Measurements from ENCODE around the gene ABCF1. TPM values are rescaled to one million over a fixed set of nuclear protein-coding genes. Genes with fewer than 3 reads are reported as not detected.

ABCF1 gene
- total RNA-seq, 4 donors from 2014 or later: 22.3 to 34.7 (median 34.4) TPM

DNA sequence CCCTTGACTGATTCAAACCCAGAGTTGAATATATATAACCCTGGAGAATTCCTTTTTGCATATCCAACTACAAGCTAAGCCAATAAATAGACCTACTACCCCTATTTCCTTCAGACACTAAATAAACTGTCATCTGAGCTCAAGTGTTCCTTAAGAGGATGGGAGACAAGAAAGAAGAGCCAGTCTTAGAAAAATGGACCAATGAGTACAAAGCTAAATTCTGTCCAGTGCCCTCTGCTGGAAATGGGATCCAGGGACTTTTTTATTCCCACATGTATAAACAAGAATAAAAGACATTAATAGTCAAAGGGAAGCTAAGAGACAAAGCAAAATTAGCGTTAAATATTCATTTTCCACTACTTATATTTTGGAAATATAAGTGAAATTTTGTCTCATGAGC lies 41.0 kb downstream of the ABCF1 start:
- TF ChIP-seq, protein P1, sequence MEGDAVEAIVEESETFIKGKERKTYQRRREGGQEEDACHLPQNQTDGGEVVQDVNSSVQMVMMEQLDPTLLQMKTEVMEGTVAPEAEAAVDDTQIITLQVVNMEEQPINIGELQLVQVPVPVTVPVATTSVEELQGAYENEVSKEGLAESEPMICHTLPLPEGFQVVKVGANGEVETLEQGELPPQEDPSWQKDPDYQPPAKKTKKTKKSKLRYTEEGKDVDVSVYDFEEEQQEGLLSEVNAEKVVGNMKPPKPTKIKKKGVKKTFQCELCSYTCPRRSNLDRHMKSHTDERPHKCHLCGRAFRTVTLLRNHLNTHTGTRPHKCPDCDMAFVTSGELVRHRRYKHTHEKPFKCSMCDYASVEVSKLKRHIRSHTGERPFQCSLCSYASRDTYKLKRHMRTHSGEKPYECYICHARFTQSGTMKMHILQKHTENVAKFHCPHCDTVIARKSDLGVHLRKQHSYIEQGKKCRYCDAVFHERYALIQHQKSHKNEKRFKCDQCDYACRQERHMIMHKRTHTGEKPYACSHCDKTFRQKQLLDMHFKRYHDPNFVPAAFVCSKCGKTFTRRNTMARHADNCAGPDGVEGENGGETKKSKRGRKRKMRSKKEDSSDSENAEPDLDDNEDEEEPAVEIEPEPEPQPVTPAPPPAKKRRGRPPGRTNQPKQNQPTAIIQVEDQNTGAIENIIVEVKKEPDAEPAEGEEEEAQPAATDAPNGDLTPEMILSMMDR (IDR thresholded peaks at IDR 0.05; ENCODE audit: low read depth): no peak

DNA sequence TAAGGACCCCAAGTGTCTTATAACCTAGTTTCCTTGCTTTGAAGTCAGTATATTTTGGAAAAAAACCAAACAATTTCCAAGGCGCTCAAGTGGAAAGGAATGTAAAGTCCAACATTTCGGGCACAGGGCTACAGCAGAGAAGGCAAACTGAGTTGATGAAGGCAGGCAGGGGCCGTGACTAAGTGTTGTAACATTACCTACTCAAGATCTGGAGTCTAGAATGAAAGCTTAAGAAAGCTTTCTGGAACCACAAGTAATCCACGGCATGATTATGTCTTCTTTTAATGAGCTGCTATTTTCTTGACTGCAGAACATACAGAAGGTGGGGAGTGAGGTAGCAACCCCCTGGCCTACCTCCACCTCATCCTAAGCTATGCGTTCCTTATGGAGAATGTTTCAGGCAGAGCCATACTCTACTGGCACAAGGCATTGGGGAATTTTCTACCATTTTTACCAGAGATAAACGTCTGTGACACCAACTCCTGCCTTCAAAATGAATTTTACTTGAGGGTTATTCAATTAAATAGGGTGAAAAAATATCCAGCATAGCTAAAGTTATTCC lies 41.5 kb downstream of the ABCF1 start:
- TF ChIP-seq, protein P1 (IDR thresholded peaks at IDR 0.05; ENCODE audit: low read depth): no peak

DNA sequence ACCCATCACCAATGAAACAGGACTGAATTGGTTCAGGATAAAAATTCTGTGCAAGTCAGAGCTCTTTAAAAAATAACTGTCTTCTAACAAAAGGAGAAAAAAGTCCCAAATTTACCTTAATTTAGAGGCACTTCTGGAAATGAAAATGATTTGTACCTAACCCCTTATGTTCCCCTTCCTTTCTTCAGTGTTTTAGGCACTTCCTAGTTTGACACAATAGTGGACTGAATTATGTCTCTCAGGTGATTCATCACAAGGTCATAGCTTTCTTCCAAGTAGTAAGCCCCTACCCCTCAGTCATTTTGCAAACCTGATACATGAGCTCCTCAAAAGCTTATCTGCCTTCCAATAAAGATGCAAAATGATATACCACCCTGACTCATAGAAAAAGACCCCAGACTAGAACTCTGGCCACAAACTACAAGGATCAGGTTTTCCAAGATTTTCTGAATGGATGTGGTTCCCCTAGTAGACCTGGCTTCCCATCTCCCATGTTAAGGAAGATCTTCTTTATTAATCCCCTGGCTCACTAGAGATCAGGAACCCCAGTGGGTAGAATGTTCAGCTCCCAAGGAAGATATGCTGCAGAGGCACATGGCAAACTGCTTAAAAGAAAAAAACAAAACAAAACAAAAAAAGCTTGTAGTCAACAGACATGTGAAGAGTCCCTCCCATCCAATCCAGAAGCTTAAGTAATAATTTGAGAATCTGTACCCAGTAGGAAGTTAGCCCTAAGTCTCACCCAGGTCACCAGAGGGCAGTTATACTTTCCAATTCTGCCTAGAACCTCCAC lies 42.2 kb downstream of the ABCF1 start:
- TF ChIP-seq, protein P1 (IDR thresholded peaks at IDR 0.05; ENCODE audit: low read depth): no peak

DNA sequence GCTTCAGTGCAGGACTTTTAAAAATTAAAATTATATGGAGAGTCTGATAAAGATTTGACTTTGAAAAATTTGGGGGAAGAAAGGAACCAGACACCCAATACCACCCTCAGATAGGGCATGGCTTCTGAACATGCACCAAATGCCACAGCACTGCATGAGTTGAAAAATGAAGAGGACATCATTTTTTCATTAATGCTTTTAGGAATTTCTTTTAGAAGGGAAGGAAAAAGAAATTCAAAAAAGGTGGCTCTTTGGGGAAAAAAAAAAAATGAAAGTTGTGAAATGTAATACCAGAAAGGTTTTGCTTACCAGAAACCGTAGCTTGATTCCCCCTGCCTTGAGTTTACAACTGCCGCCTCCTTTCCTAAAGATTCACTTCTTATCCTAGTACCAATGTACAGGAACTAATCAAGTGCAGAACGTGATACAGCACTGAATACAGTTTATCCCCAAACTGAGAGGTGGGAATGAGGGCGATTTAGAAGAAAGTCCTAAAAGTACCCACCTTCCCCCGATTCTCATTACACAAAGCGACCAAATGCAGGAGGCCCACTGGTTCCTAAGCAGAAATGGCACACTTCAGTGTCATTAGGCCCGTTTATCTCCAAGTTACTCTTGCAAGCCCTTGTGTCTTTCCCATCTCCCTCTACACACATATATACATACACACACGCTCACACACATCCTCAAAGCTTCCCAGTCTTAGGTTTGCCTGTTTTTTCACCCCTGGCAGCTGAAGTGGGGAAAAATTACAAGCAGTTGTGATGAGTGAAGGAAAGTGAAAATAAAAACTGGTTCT lies 43.0 kb downstream of the ABCF1 start:
- TF ChIP-seq, protein P1 (IDR thresholded peaks at IDR 0.05; ENCODE audit: low read depth): no peak

DNA sequence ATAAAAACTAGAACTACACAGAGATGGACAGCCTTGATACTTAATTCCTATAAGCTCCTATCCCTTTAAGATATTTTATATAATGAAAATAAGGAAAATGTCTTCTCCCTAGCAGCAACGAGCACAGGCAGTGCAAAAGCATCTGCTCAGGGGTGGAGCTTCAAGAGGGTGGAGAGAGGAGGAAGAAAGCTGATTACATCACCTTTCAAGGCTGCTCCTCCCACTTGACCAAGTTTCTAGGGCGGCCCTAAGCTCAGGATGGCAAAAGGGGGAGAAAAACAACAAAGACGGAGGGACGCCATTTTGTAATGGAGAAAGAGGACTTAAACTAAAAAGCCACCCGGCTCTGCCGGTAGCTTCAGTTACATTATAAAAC lies 43.6 kb downstream of the ABCF1 start:
- TF ChIP-seq, protein P1 (IDR thresholded peaks at IDR 0.05; ENCODE audit: low read depth): no peak

DNA sequence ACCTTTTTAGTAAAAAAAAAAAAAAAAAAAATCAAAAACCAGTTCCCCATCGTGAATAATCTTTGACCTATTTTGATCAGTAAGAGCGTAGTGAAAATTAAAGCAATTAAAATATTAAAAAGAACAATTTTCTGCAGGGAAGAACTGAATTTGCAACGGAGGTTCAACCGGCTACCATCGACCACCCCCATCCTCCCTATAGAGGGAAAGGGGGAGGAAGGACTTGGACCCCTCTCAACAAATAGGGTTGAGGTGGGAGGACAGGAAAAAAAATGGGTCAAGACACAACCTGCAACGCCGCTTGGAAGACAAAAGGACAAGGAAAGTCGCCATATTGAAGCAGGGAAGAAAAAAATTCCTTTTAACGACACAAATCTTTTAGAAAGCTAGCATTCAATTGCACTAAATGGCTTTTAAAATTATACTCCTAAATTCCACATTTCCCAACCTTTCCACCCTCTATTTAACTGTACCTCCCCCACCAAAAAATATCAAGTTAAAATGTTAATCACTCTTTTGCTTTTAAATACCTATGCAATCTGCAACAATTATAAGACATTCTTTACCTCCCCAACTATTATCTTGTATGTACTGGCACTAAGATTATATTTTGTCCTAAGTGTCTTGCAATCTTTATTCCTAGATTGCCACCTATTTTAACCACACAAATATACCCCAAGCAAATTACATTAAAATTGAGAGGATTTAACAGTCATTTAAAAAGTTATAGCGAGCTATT lies 44.1 kb downstream of the ABCF1 start:
- TF ChIP-seq, protein P1 (IDR thresholded peaks at IDR 0.05; ENCODE audit: low read depth): no peak
